Fibroblast of skin of back (primary cell): Measurements from ENCODE around the gene PTPRE.

Experiments
- DNase-seq: peaks from one replicate; pipeline ENCODE4 v3.0.0-alpha.2; 2013

PTPRE gene

DNA sequence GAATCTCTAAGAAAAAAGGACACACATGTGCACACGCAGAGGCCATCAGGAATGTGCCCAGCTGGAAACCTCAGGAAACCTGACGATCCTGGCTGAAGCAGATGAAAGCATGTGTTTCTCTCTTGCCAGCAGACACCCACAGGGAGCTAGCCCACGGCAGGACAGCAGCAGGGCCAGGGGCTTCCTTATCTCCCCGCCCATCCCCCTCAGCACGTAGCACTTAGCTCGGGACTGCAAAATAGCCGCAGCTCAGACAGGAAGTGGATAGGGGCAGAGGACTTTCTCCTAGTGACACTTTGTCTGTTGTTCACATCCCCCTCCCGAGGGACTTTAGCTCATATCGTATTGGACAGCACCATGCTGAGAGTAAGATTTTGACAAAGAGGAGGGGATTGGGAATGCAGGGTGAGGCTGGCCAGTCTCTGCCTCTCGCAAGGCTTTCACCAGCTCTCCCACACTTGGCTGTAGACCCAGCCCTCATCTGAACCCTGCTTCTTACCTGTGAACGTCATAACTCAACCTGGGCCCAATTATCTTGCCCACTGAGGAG lies 155.5 kb downstream of the PTPRE start:
- no peak for DNase-seq

DNA sequence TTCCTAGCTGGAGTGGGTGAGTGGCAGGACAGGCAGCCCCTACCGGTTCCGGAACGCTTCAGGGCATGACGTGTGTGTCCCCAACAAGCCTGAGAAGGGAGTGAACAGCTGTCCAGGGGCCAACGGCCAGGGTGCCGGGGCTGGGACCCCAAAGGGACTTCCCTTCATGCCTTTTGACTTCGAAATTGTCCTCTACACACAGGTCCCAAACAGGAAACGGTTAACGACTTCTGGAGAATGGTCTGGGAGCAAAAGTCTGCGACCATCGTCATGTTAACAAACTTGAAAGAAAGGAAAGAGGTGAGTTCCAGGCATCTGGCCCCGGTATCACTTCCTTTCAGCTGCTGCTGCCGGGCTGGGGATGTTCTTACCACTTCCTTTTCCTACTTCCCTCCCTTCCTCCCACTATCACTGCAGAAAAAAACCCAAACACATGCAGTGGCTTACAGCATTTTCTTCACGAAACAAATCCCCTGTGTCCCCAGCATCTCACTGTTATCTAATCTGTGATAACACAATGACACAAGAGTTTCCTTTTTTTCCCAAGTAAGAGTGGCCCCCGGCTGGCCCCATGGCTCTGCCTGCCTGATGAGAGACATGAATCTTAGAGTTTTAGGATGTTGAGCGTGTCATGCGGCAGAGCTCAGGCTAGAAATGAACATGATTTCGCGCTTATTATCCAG lies 156.1 kb downstream of the PTPRE start:
- no peak for DNase-seq

DNA sequence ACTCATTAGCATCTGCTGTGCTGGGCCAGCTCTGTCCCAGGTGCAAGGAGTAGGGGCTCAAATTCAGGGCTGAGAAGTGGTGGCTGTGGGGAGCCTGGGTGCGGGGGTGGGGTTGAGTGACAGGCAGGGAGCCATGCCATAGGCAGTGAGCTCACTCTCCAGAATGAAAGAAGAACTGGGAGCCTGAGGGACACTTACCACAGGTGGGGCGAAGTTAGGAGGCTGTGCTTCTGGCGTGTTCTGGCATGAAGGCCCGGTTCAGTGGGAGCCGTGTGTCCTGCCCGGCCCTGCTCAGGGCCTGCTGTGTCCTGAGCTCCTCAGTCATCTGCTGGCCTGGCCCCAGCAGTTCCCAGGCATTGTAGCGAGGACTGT lies 156.8 kb downstream of the PTPRE start:
- no peak for DNase-seq

DNA sequence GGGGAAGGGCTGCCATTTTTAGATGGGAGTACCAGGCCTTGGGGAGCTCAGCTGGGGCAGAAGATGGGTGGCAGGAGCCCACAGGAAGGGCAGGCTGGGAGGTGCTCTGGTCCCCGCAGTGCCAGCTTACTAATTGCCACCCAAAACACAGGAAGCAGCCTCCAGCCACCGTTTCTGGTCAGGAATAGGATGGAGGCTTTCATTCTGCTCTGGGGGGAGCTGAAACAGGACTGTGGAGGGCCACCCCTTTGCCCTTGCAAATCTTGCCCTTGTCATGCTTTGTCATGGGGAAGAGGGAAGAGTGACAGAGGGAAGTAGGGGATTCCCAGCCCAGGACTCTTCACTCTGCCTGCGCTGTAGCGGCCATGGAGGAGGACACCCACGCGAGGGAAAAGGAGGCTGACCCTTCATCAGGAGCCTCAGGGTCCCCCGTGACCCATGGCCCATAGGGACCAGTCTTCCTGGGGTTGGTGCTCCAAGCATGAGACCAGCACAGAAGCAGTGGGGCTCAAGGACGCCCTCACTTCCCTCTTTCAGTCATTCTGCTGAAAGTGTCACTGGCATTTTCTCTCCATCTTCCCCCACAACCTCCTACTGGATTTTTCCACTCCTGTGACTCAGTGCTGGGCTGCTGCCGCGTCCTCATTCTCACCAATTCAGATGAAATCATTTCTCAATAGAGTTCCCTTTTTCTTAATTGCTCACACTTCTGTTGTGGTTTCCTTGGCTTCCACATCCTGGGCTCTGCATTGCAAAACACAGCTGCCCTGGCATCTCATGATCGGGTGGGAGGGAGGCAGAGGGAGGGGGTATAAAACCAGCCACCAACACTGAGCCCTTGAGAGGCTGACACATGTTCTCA lies 157.4 kb downstream of the PTPRE start:
- DNase-seq: peak; percentile 25

DNA sequence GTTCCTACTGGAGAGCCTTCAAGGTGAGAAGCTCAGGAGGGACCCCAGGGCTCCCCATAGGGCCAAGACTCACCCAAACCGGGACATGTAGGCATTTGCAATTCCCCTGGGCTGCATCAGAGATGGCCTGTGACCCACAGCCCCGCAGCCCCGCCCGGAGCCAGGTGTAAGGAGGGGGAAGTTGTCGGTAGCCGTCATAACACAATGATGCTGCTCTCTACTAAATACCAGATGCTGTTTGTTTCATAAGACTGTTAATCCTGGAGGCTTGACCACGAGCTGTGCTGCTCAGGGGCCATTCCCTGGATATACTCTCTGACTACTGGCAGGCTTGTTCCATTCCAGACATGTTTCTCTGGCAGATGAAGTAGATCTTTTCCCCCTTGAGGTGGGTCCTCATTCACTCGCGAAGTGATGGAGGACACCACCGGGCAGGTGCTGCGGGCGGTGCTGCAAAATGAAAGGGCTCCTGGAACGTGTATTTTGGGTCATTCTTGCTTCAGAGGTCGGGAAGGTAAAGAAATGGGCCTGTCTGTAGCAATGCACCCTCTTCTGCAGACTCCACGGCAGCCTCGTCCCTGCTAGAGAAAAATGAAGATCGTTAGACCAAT lies 158.2 kb downstream of the PTPRE start:
- DNase-seq: no peak

DNA sequence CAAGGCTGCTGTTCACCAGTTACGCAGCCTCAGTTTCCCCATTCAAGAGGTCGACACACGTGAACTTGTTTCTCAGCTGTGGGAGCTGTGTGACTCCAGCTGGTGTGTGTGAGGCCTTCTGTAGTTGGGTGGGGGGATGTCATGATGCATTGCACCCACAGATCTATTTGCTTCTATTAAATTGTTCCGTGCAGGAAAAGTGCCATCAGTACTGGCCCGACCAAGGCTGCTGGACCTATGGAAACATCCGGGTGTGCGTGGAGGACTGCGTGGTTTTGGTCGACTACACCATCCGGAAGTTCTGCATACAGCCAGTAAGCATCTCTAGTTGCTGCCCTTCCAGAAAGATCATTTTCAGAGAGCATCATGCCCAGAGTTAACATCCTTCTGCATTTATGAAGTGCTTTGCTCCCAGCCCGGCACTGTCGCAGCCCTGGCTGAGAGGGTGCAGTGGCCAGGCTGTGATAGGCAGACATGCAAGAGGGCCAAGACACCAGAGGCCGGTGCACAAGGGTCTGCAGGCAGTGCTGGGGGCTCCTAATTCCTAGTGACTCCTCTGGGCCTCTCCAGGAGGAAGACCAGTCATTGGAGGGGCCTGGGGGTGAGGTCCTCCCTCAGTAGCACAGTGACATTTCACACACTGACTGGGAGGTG lies 159.1 kb downstream of the PTPRE start:
- no peak for DNase-seq

DNA sequence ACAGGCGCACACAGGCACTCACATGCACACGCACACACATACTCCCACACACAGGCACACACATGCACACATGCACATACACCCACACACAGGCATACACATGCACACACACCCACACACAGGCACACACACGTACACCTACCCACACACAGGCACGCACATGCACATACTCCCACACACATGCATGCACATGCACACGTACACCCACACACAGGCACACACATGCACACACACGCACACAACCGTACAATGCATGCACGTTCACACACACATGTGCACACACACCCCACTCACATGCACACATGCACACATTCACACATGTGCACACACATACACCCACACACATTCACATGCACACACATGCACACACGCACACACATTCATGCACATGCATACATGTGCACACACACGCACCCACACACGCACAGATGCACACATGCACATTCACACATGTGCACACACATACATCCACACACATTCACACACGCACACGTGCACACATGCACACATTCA lies 160.0 kb downstream of the PTPRE start:
- no peak for DNase-seq

DNA sequence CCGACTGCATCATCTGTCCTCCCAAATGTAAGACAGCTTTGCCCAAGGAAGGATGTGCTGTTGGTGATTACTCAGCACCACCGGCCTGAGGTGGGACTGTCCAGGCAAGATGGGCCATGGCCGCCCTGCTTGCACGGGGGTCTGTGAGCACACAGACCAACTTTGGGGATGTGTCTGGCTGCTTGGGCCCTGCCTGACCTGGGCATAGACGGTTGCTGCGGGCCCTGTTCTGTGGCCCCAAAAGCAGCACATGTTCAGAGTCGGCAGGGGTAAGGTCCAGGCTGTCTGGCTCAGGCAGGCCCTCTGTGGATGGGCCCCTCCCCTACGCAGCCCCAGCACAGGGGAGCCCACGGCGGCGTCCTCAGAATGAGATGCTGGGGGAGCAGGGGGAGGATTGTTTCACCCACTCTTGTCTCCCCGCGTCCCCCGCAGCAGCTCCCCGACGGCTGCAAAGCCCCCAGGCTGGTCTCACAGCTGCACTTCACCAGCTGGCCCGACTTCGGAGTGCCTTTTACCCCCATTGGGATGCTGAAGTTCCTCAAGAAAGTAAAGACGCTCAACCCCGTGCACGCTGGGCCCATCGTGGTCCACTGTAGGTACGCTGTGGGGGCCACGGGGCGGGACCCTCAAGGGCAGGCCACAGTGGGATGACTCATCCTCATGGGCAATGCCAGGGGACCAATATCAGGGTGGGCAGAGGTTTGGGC lies 160.9 kb downstream of the PTPRE start:
- DNase-seq: no peak

DNA sequence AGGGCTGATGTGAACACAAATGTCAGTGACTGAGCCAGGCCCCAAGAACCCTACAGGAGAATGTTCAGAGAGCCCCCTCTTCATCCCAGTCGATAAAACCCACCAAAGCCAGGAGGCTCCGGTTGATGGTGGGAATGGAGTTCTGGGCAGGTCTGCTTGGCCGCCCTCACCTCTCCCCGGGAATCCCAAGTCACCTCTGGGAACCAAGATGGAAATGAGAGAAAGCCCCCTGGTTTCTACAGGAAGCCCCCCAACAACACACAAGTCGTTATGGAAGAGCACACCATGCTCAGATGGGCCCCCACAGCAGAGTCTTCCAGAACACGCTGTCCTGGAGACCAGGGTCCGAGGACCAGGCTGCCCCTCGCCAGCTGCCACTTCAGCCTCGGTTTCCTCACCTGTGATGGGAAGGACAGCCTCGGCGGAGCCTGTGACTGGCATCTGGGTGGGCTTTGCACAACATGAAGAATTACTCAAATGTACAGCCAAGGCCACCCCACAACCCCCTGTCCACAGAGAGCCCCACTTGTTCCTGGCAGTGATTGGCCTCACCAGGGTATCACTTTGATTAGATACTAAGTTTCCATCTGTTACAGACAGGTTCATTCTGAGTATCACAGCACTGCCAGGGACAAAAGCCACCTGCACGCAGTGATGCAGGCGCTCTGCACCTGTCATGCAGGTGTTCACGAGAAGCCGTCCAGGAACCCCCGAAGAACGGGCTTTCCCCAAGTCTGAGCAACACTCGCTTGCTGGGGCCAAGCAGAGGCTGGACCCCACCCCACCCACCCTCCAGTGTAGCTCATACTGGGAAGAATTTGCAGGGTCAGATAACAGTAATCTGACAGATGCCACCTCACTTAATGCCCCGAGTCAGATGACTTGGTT lies 161.7 kb downstream of the PTPRE start:
- no peak for DNase-seq

DNA sequence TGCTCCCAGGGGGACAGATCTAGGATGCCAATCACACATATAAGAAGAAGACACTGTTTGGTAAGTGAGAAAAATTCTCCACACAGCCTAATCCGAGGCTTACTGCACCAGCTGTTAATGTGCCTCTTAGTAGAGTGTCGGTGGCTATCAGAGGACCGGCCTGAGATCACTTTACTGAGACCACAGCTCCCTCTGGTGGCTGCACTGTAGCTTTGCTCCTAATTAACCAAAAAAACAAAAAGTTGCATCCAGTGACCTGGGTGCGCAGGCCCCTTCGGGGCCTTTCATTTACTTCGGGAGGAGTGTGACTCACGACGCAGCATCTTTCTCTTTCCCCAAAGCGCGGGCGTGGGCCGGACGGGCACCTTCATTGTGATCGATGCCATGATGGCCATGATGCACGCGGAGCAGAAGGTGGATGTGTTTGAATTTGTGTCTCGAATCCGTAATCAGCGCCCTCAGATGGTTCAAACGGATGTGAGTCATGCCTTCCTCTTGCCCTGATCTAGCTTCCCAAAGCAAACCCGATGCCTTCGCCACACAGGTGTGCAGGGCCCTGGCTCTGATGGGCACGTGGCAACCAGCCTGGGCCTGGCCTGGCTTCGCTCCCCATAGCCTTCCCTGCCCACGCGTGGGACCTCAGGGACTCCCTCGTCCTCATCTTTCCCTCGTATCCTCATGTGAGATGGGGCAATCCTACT lies 162.6 kb downstream of the PTPRE start:
- DNase-seq: peak; percentile 61

DNA sequence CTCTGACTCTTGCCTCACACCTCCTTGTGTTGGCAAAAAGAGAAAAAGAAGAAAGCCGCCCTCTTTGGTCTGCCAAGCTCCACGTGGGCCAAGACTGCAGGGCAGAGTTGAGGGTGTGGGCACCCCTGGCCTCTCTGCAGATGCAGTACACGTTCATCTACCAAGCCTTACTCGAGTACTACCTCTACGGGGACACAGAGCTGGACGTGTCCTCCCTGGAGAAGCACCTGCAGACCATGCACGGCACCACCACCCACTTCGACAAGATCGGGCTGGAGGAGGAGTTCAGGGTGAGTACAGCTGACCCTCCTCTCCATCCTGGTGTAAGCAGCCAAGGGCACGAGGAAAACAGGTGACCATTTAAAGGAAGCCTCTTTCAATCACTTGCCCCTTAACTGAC lies 163.3 kb downstream of the PTPRE start:
- DNase-seq: no peak

DNA sequence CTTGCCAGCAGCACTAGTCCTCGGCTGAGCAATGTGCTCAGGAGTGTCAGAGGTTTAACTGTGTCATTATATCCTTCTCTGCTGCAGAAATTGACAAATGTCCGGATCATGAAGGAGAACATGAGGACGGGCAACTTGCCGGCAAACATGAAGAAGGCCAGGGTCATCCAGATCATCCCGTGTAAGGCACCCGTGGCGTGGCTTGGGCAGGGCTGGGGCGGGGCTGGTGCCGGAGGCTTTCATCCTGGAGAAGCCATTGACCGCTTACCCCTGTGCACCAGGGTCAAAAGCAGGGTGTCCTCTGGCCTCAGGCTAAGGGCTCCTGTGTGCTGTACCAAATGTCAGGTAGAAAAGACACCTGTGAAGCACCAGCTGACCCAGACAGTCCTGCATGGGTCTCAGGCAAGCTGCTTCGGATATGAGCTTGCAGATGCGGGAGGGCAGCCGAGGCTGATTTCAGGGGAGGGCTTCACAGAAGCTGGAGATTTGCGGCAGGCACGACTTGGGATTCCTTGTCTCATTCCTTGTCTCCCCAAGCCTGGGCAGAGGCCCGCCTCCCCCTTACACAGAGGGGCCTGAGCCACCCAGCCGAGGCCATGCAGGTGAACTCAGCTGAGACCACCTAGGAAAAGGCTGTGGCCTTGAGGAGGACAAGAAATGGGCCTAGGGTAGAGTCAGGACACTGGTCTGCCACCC lies 164.0 kb downstream of the PTPRE start:
- no peak for DNase-seq

DNA sequence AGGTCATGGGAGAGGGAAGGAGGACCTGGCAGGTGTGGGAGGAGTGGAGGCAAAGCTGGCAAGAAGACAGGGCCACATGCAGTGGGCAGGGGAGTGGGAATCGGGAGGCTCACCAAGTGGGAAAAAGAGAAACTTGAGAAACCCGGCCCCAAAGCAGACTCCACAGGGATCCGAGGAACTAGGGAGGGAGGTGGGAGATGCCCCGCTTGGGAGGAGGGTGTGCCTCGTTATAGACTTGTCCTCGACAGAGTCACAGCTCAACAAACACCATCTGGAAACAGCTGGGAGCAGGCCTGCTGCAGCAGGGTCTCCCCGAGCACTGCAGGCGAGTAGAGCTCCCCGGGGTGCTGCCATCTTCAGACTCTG lies 164.5 kb downstream of the PTPRE start:
- DNase-seq: no peak

DNA sequence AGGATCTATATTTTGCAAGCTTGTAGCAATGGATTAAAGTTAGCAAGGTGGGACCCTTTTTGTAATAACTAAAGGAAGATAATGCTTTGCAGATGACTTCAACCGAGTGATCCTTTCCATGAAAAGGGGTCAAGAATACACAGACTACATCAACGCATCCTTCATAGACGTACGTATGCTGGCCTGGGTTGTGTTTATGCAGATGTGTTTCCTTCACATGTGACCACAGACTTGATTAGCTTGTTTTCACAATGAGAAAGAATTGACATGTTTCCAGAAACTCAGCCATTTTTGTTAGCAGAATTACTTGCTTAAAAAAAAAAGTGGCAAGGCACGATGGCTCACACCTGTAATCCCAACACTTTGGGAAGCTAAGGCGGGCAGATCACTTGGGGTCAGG lies 165.1 kb downstream of the PTPRE start:
- DNase-seq: no peak

DNA sequence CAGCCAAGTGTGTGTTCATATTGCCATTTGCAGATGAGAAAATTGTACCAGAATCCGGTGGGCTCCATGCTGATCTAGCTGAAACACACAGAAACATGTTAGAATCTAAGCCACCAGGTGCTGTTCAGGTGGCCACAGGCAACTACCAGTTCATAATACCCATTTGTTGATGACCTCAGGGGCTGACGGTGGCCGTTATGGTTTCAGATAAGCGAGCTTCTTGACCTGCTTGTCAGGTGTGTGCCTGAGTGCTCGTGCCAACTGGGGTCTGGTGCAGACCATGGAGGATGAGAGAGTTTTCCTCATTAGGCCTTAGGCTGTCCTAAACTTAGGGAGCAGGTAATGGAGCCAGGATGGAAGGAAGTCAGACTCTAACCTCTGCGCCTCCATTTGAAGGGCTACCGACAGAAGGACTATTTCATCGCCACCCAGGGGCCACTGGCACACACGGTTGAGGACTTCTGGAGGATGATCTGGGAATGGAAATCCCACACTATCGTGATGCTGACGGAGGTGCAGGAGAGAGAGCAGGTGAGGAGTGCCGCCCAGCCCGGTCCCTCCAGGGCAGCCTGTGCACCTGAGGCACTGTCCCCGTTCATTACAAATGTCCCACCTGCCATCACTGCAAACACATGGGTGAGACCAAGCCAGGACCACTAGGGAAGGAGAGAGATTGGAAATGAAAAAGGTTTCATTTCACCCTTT lies 166.2 kb downstream of the PTPRE start:
- DNase-seq: no peak

DNA sequence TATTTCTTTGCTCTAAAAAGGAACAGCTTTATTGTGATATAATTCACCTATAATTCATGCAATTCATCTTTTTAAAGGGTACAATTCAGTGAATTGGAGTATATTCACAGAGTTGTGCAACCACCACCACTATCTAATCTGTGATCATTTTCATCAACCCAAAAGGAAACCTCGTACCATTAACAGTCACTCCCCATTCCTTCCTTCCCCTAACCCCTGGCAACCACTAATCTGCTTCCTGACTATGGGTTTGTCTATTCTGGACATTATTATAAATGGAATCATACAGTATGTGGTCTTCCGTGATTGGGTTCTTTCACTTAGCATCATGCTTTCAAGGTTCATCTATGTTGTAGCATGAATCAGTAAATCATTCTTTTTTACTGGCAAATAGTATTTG lies 167.0 kb downstream of the PTPRE start:
- DNase-seq: no peak

DNA sequence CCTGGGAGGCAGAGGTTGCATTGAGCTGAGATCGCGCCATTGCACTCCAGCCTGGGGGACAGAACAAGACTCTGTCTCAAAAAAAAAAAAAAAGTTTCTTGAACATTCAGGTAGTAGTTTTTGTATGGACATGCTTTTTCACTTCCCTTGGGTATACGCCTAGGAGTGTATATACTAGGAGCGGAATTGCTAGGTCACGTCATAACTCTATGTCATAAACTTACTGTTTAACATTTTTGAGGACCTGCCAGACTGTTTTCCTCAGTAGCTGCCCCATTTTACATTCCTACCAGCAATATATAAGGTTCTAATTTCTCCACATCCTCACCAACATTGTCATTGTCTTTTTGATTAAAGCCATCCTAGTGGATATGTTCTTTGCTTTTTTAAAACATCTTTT lies 167.7 kb downstream of the PTPRE start:
- DNase-seq: no peak

DNA sequence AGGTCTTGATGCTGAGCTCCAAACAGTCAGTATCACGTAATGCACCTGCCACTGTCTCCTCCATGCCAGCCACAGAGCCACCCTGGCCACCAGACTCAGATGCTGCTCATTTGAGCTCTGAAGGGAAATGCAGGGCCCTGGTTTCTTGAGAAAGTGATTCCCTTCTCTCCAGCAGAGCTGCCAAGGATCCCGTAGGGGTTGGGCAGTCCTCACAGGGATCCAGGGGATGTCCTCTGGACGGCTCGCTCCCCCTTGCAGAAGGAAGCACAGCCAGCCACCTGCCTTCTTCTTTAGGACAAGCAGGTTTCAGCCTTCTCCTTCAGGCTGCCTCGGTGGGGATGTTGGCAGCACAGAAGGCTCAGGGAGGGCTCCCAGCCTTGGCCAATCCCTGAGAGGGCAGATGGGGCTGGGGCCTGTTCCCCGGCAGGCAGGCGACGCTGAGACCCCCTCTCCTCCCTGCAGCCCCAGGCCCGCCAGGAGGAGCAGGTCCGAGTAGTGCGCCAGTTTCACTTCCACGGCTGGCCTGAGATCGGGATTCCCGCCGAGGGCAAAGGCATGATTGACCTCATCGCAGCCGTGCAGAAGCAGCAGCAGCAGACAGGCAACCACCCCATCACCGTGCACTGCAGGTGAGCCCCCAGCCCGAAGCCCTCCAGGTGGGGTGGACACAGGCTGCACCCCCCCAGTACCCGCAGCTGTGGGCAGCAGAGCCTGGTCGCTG lies 170.4 kb downstream of the PTPRE start:
- no peak for DNase-seq
